A673 (cell line): ENCODE measurements around the gene CCDC120.

Experiments used
- CTCF ChIP-seq: fragments of 300-800, 200-600 bp; sonication (generic); conservative IDR thresholded peaks from 2 replicates; pipeline ENCODE4 v1.5.1; 2017; ENCODE audit warnings: low read depth, mild to moderate bottlenecking, antibody characterized with exemption, low read length, moderate library complexity, mixed read lengths
- EZH2 ChIP-seq: fragments of 200-600 bp; sonication (generic); IDR thresholded peaks from 2 replicates; pipeline ENCODE4 v1.6.1; 2017; ENCODE audit warnings: borderline replicate concordance, low read depth, mild to moderate bottlenecking, mixed read lengths, antibody characterized with exemption, low read length; ENCODE audit not compliant: poor library complexity, severe bottlenecking

- TF ChIP-seq CTCF (no peak), EZH2 (no peak)
These were observed 16.1 kb upstream of the CCDC120 start for GRCh38 chrX:49042581-49043219.
